Measurements from ENCODE around the gene GRHL3.

The GRHL3 gene

DNA sequence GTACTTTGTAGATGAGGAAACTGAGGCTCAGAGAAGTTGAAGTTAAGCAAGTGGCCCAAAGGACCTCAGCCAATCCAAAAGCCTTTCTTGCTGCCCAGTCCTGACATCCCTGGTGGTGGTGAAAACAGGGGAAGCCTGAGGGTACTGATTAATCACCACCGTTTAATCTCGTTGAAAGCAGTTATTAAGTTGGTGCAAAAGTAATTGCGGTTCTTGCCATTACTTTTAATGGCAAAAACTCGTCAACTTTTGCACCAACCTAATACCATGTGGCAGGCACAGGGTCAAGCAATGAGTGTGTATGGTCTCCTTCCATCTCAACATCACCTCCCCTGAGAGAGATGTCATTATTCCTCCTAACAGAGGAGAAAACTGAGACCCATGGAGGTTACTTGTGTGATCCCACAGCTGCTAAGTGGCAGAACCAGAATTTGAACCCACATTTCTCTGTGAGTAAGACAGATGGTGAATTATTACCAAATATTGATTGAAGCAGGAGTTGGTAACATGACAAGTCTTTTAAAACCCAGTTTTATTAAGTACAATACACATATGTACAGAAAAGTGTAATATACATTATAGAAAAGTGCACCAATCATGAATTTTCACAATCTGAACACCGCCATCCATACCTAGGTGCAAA, 39.4 kb upstream of the GRHL3 start:
- no peak overlapping the region for H3K4me3 ChIP-seq (ENCODE audit: low read depth, low read length)
- TF ChIP-seq, protein P1, sequence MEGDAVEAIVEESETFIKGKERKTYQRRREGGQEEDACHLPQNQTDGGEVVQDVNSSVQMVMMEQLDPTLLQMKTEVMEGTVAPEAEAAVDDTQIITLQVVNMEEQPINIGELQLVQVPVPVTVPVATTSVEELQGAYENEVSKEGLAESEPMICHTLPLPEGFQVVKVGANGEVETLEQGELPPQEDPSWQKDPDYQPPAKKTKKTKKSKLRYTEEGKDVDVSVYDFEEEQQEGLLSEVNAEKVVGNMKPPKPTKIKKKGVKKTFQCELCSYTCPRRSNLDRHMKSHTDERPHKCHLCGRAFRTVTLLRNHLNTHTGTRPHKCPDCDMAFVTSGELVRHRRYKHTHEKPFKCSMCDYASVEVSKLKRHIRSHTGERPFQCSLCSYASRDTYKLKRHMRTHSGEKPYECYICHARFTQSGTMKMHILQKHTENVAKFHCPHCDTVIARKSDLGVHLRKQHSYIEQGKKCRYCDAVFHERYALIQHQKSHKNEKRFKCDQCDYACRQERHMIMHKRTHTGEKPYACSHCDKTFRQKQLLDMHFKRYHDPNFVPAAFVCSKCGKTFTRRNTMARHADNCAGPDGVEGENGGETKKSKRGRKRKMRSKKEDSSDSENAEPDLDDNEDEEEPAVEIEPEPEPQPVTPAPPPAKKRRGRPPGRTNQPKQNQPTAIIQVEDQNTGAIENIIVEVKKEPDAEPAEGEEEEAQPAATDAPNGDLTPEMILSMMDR (conservative IDR thresholded peaks at IDR 0.05; ENCODE audit: low read depth, low read length) = no peak
- no peak for DNase-seq (ENCODE audit: low read depth)

DNA sequence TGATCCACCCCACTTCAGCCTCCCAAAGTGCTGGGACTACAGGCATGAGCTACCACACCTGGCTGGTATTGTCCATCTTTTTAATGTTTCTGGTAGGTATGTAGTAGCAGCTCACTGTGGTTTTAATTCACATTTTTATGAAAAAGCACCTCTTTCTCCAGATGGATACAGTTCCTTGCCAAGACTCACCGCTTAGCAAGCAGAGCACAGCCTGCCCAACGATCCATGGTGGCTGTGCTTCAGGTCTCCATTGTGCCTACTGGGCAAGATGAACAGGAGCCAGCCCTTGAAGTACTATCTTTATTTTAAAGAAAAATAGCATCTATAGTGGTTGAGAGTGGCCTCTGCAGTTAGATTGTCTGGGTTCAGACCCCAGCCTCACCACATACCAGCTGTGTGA, 37.6 kb upstream of the GRHL3 start:
- no peak for DNase-seq (ENCODE audit: low read depth)
- TF ChIP-seq, protein P1 (conservative IDR thresholded peaks at IDR 0.05; ENCODE audit: low read depth, low read length) = no peak
- H3K4me3 ChIP-seq (ENCODE audit: low read depth, low read length) = no peak overlapping the region

DNA sequence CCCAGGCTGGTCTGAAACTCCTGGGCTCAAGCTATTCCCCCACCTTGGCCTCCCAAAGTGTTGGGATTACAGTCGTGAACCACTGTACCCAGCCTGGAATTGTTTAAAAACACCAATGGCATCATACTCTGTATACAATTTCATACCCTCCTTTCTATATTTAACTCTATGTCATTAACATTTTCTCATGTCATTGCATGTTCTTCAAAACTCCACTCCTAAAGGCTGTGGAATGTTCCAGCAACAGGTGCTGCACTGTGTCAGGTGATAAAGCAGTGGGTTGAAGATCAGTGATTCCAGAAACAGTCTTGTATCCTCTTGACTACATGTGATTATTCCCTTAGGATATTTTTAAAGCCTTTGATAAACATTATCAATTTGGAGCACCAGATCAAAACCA, 36.7 kb upstream of the GRHL3 start:
- DNase-seq (ENCODE audit: low read depth) = no peak
- TF ChIP-seq, protein P1 (conservative IDR thresholded peaks at IDR 0.05; ENCODE audit: low read depth, low read length) = no peak
- no peak overlapping the region for H3K4me3 ChIP-seq (ENCODE audit: low read depth, low read length)

DNA sequence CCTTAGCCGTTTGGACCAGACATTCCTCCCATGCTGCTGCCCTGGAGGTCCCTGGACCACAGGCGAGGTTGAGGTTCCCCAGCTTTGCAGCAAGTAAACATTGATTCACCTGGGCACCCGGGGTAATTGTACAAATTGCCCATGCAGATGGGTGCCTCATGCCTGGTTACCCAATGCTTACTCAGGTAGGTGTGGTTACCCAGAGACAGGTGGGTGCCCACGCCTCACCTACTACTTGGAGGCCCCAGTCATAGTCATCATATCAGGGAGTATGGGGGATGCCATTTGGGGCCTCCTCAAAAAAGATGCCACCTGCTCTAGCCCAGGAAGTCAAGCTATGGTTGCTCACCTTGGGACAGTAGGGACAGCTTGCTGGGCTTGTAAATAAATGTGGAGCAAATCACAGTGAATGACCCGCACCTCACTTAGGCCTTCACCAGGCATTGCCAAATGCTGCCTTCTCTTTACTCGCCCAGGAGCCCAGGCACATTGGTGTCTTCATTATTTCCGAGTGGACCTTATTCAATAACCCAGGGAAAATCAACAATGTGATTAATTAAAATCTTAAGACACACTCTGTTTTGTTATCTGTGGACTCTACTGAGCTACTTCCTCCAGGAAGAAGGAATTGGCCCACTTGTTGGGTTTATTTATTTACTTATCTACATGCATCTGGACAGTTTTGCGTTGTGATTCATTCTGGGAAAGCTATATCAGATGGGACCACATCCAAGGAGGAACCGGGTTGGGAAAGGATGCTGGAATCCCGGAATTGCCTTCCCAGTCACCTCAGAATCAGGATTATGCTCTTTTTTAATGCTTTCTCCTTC, 35.6 kb upstream of the GRHL3 start:
- TF ChIP-seq, protein P1 (conservative IDR thresholded peaks at IDR 0.05; ENCODE audit: low read depth, low read length) = no peak
- DNase-seq (ENCODE audit: low read depth) = peak; percentile 73
- H3K4me3 ChIP-seq (ENCODE audit: low read depth, low read length) = no peak overlapping the region

DNA sequence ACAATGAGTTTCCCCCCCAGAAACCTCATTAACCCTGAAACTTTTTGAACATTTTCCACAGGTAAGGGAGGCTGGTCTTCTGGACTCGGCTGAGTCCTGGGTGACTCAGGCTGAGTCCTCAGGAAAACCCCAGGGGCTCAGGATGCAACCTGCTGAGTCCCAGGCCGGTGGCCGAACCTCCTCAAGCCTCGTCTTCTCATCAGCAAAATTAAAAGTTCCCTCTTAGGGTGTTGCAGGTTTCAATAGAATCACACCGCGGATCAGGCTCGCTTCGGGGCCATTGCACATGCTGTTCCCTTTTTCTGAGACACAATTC, 35.0 kb upstream of the GRHL3 start:
- TF ChIP-seq, protein P1 (conservative IDR thresholded peaks at IDR 0.05; ENCODE audit: low read depth, low read length) = no peak
- peak; percentile 28 for DNase-seq (ENCODE audit: low read depth)
- no peak overlapping the region for H3K4me3 ChIP-seq (ENCODE audit: low read depth, low read length)

DNA sequence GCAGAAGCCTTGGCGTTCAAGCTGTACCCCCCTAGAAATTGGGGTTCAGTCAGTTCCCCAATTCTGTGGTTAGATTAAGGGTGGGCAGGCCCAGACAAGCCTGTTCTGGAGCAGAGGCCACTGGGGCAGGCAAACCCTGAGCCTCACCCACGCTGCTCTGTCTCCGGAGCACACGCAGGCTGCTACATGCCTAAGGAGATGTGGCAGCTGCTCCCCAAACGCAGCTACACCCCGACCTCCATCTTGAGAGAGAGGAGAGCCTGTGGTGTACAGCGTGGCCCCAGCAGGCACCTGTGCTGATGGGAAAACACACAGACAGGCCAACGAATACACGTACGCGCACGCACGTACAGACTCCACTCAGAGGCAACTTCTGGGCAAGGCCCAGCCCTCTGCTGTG, 33.9 kb upstream of the GRHL3 start:
- no peak for DNase-seq (ENCODE audit: low read depth)
- TF ChIP-seq, protein P1 (conservative IDR thresholded peaks at IDR 0.05; ENCODE audit: low read depth, low read length) = no peak

More for the DNA sequence above, 33.9 kb upstream of the GRHL3 start:
- H3K4me3 ChIP-seq (ENCODE audit: low read depth, low read length) = no peak overlapping the region
